Measurements from ENCODE around the gene PRKCZ.

The PRKCZ gene

GRCh38 chr1:2098839-2099785, 48.9 kb downstream of the PRKCZ start:
- in situ Hi-C loops (cut with MboI; ENCODE audit: low sequenced_read_pairs, unreplicated experiment) = no loop called here
- TF ChIP-seq CTCF (IDR thresholded peaks at IDR 0.05; ENCODE audit: borderline replicate concordance, control extremely low read depth, extremely low read depth, insufficient read depth, missing control alignments) = no peak
- DNase-seq (ENCODE audit: low spot score) = no peak

- TF ChIP-seq CTCF (IDR thresholded peaks at IDR 0.05; ENCODE audit: borderline replicate concordance, control extremely low read depth, extremely low read depth, insufficient read depth, missing control alignments) = no peak
Measured at GRCh38 chr1:2099886-2100779, 49.9 kb downstream of the PRKCZ start.

GRCh38 chr1:2100780-2101108, 50.5 kb downstream of the PRKCZ start:
- in situ Hi-C loops (cut with MboI; ENCODE audit: low sequenced_read_pairs, unreplicated experiment) = no loop called here

More at GRCh38 chr1:2099886-2100779, 49.9 kb downstream of the PRKCZ start:
- no peak for DNase-seq (ENCODE audit: low spot score)
- in situ Hi-C loops (cut with MboI; ENCODE audit: low sequenced_read_pairs, unreplicated experiment) = no loop called here

GRCh38 chr1:2101531-2101930, 51.3 kb downstream of the PRKCZ start:
- TF ChIP-seq CTCF (IDR thresholded peaks at IDR 0.05; ENCODE audit: borderline replicate concordance, control extremely low read depth, extremely low read depth, insufficient read depth, missing control alignments) = no peak
- no peak for DNase-seq (ENCODE audit: low spot score)
- in situ Hi-C loops (cut with MboI; ENCODE audit: low sequenced_read_pairs, unreplicated experiment) = no loop called here

More at GRCh38 chr1:2100780-2101108, 50.5 kb downstream of the PRKCZ start:
- TF ChIP-seq CTCF (IDR thresholded peaks at IDR 0.05; ENCODE audit: borderline replicate concordance, control extremely low read depth, extremely low read depth, insufficient read depth, missing control alignments) = no peak
- DNase-seq (ENCODE audit: low spot score) = no peak

DNA sequence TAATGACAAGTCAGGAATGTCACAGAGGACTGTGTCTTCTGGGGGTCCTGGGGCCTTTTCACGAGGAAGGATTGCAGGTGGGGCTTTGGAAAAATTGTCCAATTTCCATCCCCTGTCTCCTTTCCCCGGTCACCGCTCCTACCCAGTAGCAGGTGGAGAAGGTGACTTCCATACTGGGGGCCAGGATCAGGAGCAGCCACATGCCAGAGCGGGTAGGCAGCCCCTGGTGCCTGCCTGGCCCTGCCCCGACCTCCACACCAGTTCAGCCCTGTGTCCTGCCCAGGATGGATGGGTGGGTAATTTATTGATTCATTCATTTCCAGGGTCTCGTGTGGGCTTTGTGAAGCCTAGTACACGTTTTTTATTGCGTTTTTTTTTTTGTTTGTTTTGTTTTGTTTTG, 51.7 kb downstream of the PRKCZ start:
- in situ Hi-C loops (cut with MboI; ENCODE audit: low sequenced_read_pairs, unreplicated experiment) = no loop called here
- DNase-seq (ENCODE audit: low spot score) = no peak
- TF ChIP-seq CTCF (IDR thresholded peaks at IDR 0.05; ENCODE audit: borderline replicate concordance, control extremely low read depth, extremely low read depth, insufficient read depth, missing control alignments) = no peak

DNA sequence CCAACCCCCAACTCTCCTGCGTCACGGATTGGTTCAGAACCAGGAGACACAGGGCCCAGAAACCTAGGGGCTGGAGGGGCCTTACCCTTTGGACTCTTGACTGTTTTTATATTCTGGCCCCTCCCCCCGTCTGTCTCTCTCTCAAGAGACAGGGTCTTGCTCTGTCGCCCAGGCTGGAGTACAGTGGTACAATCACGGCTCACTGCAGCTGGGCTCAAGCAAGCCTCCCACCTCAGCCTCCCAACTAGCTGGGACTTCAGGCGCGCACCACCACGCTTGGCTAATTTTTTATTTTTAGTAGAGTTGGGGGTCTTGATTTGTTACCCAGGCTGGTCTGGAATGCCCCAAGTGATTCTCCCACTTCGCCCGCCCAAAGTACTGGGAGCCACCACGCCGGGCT, 52.5 kb downstream of the PRKCZ start:
- no peak for DNase-seq (ENCODE audit: low spot score)
- in situ Hi-C loops (cut with MboI; ENCODE audit: low sequenced_read_pairs, unreplicated experiment) = no loop called here
- no peak for TF ChIP-seq CTCF (IDR thresholded peaks at IDR 0.05; ENCODE audit: borderline replicate concordance, control extremely low read depth, extremely low read depth, insufficient read depth, missing control alignments)

Data from GM13976 (cell line).